ENCODE results near the gene CEP104. TPM values are rescaled to one million over a fixed set of nuclear protein-coding genes. Genes with fewer than 3 reads are reported as not detected.

Gene CEP104
- total and polyA plus RNA-seq, 4 donors = 7.5 to 23.2 (median 12.0) TPM

DNA sequence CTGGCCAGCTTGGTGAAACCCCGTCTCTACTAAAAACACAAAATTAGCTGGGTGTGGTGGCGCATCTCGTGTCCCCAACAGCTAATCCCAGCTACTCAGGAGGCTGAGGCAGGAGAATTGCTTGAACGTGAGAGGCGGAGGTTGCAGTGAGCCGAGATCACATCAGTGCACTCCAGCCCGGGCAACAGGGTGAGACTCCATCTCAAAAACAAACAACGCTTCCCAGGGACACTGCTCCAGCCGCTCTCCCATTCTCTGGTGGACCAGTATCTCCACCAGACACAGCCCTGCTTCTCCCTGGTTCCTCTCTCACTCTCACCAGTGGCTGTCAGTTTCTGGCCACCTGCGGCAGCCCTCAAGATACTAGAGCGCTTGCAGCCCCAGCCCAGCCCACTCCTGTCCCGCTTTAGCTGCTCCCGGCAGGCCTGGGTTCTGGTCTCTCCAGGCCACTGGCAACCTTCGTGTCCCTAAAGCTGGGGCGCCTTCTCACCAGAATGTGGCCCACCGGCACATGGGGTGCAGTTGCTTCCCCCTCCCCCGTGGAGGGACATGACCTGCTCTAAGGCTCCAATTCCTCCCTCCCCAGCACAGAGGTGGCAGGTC lies 39.8 kb downstream of the CEP104 start:
- DNase-seq (ENCODE audit: low spot score) = no peak
- Histone ChIP-seq H3K4me3 (ENCODE audit: low read depth in 1 of 3, low read length in 3 of 3) (no peak overlapping the region), H3K4me1 (ENCODE audit: control insufficient read depth in 4 of 4, insufficient read depth in 4 of 4, low read length in 3 of 4) (no peaks in the 10 kb centered on the region), H3K9me3 (ENCODE audit: control insufficient read depth in 4 of 4, low read length in 3 of 4) (no peaks in the 10 kb centered on the region), H3K27ac (ENCODE audit: low read depth in 1 of 2, low read length in 2 of 2) (no peak overlapping the region), H3K9ac (ENCODE audit: low read depth in 1 of 2, low read length in 2 of 2) (no peak overlapping the region), H3K36me3 (ENCODE audit: control insufficient read depth in 4 of 4, insufficient read depth in 3 of 4, low read depth in 1 of 4, low read length in 3 of 4) (peaks cover 3 to 54% (median 24%) of the 10 kb centered on the region in 4 donors), H3K27me3 (ENCODE audit: control insufficient read depth in 4 of 4, insufficient read depth in 4 of 4, low read length in 3 of 4) (no peaks in the 10 kb centered on the region)
- no peak for TF ChIP-seq YY1 (IDR thresholded peaks at IDR 0.05)
- TF ChIP-seq FOXA1 (IDR thresholded peaks at IDR 0.05) = no peak
- TF ChIP-seq, protein P1, sequence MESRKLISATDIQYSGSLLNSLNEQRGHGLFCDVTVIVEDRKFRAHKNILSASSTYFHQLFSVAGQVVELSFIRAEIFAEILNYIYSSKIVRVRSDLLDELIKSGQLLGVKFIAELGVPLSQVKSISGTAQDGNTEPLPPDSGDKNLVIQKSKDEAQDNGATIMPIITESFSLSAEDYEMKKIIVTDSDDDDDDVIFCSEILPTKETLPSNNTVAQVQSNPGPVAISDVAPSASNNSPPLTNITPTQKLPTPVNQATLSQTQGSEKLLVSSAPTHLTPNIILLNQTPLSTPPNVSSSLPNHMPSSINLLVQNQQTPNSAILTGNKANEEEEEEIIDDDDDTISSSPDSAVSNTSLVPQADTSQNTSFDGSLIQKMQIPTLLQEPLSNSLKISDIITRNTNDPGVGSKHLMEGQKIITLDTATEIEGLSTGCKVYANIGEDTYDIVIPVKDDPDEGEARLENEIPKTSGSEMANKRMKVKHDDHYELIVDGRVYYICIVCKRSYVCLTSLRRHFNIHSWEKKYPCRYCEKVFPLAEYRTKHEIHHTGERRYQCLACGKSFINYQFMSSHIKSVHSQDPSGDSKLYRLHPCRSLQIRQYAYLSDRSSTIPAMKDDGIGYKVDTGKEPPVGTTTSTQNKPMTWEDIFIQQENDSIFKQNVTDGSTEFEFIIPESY (IDR thresholded peaks at IDR 0.05) = no peak
- TF ChIP-seq, protein P2, sequence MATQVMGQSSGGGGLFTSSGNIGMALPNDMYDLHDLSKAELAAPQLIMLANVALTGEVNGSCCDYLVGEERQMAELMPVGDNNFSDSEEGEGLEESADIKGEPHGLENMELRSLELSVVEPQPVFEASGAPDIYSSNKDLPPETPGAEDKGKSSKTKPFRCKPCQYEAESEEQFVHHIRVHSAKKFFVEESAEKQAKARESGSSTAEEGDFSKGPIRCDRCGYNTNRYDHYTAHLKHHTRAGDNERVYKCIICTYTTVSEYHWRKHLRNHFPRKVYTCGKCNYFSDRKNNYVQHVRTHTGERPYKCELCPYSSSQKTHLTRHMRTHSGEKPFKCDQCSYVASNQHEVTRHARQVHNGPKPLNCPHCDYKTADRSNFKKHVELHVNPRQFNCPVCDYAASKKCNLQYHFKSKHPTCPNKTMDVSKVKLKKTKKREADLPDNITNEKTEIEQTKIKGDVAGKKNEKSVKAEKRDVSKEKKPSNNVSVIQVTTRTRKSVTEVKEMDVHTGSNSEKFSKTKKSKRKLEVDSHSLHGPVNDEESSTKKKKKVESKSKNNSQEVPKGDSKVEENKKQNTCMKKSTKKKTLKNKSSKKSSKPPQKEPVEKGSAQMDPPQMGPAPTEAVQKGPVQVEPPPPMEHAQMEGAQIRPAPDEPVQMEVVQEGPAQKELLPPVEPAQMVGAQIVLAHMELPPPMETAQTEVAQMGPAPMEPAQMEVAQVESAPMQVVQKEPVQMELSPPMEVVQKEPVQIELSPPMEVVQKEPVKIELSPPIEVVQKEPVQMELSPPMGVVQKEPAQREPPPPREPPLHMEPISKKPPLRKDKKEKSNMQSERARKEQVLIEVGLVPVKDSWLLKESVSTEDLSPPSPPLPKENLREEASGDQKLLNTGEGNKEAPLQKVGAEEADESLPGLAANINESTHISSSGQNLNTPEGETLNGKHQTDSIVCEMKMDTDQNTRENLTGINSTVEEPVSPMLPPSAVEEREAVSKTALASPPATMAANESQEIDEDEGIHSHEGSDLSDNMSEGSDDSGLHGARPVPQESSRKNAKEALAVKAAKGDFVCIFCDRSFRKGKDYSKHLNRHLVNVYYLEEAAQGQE (IDR thresholded peaks at IDR 0.05) = no peak
- no peak for TF ChIP-seq SP1 (IDR thresholded peaks at IDR 0.05)
- TF ChIP-seq HNF4A (conservative IDR thresholded peaks at IDR 0.05) = no peak
- TF ChIP-seq, protein P3, sequence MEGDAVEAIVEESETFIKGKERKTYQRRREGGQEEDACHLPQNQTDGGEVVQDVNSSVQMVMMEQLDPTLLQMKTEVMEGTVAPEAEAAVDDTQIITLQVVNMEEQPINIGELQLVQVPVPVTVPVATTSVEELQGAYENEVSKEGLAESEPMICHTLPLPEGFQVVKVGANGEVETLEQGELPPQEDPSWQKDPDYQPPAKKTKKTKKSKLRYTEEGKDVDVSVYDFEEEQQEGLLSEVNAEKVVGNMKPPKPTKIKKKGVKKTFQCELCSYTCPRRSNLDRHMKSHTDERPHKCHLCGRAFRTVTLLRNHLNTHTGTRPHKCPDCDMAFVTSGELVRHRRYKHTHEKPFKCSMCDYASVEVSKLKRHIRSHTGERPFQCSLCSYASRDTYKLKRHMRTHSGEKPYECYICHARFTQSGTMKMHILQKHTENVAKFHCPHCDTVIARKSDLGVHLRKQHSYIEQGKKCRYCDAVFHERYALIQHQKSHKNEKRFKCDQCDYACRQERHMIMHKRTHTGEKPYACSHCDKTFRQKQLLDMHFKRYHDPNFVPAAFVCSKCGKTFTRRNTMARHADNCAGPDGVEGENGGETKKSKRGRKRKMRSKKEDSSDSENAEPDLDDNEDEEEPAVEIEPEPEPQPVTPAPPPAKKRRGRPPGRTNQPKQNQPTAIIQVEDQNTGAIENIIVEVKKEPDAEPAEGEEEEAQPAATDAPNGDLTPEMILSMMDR (IDR thresholded peaks at IDR 0.05; ENCODE audit: low read depth, low read length, missing input control) = no peak
- no peak for TF ChIP-seq HNF4G (IDR thresholded peaks at IDR 0.05)
- TF ChIP-seq TAF1 (conservative IDR thresholded peaks at IDR 0.05) = no peak
- TF ChIP-seq, protein P4, sequence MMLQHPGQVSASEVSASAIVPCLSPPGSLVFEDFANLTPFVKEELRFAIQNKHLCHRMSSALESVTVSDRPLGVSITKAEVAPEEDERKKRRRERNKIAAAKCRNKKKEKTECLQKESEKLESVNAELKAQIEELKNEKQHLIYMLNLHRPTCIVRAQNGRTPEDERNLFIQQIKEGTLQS (IDR thresholded peaks at IDR 0.05) = no peak
- no peak for TF ChIP-seq JUND (IDR thresholded peaks at IDR 0.05)
- no peak for TF ChIP-seq RXRA (IDR thresholded peaks at IDR 0.05)
- TF ChIP-seq FOXA2 (IDR thresholded peaks at IDR 0.05) = no peak
- no peak for TF ChIP-seq GABPA (IDR thresholded peaks at IDR 0.05 in 1 of 2, conservative IDR thresholded peaks at IDR 0.05 in 1 of 2)
- no peak for TF ChIP-seq RAD21 (IDR thresholded peaks at IDR 0.05)
- TF ChIP-seq EGR1 (IDR thresholded peaks at IDR 0.05; ENCODE audit: low read depth in 2 of 2) = no peak
- 94% methylated on average over 17 of the region's 17 CpGs for WGBS

Measured in liver (tissue), 9 donors.